NCI-H526 treated with DMSO at 0.1 percent for 48 hours (cell line): ENCODE measurements around the gene ADCYAP1R1.

Source experiments
- DNase-seq: peaks from one replicate; lab custom pipeline; 2025; lab: John Stamatoyannopoulos, UW

ADCYAP1R1 gene

DNA sequence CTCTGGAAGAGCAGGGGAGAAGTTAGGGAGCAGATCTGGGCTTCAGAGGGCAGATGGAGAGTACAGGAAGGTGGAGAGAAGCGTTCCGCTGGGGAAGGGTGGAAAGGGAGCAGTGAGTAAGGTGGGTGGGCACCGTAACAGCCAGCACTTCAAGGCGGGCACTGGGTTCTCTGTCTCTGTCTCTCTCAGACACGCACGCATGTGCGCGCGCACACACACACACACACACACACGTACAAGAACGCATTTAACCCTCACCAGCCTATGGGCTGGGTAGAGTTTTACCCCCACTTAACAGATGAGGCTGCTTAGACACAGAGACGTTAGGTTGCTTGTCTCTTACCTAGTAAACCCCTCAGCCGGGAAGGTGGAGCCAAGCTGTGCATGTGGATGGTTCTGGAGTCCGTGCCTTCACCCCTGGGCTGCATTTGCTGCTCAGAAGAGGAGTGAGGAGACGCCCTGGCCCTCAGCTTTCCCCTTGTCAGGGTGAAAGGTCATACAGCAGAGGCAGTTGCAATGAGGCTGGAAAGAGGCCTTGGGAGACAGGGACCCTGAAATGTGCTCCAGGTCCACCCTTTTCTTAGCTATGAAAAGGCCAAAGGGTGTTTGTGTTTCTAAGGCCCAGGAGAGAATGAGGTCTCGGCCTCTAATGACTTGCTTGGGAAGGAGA is 16.0 kb downstream of the ADCYAP1R1 start:
- no peak for DNase-seq

DNA sequence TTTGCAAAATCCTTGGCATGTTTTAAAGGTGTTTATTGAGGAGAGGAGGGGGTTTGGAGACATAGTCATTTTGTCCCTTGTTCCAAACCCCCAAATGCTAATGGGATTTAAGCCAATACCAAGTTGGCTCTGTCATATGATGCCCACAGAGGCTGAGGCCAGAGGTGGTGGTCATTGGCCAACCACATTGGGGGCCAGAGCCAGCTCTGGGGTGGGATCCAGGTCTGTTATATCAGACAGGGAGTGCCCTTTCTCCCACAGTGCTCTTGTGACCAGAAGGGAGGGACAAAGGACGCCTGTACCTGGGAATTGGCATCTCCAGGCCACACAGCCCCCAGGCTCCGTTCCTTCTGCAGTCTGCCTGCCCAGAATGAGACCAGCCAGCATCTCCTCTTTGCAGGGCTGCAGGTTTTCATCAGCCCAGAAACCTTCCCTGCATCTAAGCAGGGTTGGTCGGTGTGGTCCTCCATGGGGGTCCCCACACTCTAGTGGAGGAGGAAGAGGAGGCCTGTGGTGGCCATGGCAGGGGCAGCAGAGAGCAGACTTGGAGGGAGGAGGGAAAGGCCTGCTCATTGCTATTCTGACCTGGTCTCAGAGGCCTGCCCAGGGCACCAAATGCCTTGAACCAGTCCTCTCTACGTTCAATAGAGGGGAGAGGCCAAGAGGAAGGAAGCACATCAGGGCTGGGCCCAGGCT is 17.9 kb downstream of the ADCYAP1R1 start:
- no peak for DNase-seq

DNA sequence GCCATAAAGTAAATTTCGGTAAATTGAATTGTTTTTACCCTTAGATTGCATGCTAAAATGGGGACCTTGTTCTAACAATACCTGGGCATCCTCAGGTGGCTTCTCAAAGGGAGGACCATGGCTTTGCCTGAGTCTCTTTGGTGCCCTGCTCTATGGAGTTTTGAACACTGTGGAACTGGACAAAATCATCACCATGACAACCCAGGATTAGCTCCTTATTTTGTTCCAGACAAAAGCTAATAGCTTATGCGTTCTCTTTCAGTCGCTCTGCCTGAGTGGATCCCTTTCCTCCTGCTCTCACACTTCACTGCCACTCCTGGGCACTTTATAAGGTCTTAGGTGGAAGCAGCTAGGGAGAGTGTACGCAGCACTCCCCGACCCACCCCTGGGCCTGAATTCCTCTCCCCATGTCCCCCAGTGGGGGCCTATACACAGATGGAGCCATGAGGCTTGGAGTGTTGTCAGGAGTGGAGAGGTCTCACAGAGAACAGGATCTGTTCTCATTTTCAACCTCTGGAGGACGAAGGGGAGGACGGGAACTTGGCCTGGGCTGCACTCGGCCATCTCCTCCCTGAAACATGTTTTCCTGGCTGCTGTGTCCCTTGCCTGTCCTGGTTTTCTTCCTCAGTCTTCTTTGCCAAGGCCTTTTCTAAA is 19.0 kb downstream of the ADCYAP1R1 start:
- no peak for DNase-seq

DNA sequence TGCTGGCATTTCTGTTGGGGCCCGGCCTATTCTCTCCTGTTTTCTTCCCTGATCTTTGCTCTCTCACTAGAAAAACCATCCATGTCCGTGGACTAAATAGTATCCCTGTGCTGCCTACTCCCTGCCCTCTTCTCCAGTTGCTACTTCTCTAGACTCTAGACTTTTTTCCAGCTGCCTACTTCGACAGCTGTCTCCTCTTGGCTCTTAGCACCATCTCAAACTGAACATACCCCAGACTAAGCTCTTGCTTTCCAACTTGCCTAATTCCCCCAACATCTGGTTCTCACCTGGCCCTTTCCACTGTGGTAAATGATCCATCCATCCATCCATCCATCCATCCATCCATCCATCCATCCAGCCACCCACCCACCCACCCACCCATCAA is 19.5 kb downstream of the ADCYAP1R1 start:
- no peak for DNase-seq

DNA sequence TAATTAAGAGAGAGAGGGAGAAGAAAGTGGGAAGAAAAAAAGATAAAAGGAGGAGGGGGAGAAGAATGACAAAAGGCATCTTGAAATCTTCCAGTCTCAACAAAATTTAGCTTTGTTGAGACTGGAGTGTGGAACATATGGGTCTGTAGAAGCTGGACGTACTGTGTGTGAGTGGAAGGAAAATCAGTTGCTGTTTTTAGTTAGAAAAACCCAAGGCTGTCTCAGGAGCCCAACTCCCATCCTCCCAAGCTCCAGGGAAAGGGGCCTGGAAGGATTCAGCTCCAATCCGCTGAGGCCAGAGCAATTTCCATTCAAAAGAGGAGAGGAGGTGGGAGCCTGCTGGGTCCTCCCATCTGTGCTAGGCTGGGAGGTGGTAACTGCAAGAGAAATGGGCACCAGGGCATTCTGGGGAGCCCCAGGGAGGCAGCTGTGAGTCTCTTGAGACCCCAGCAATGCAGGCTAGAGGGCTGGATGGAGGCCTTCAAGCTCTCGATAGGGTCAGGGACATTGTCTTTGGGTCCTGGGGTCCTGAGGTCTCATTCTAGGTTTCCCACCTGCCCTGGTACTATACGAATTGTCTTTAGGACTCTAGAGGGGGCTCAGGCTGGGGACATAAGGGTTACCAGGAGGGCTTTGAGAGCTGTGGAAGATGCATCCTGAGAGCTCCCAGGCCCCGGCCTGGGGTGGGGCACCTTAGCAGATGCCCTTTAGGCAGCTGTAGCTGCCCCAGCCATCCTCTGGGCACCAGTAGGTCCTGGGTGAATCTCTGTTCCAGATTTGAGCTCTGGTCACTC is 21.4 kb downstream of the ADCYAP1R1 start:
- no peak for DNase-seq

DNA sequence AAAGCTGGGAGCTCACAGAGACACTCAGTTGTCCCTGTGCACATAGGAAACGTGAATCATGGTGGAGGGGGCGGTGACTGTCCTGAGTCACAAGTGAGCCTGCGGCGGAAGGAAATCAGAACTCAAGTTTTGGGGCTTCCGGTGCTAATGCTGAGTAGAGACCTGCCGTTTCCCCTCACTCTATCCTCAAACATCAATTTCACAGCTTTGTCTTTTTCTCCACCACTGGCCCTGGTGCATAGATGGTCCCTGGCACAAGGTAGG is 21.9 kb downstream of the ADCYAP1R1 start:
- DNase-seq: no peak

DNA sequence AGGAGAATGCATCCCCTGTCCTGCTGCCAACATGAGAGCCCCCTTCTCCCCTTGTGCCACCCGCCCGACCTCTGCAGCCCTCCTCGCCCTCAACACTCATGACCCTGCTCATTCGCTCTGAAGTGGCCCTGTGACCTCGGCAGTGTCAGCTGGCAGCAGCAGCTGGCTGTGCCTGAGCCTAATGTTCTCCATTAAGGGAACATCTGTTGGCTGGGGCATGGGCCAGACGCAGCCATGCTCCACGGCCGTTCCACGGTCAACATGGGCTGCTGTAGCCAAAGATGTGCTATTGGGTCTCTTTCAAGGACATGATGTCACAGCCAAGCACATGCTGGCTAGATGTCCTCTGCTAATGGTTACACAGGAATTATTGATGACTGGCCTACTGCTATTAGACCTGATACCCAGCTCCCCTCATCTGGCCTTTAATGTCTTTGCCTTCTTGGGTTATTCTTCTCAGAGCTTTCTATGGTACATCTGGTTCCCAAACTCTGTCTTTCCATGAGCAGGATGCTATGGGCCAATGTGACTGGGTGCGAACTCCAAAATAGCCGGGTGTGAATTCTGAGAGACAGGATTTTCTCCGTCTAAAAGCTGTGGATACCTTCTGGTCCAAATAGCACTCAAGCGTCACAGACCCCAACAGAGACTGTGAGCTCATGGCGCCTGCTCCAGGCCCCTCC is 22.4 kb downstream of the ADCYAP1R1 start:
- no peak for DNase-seq

DNA sequence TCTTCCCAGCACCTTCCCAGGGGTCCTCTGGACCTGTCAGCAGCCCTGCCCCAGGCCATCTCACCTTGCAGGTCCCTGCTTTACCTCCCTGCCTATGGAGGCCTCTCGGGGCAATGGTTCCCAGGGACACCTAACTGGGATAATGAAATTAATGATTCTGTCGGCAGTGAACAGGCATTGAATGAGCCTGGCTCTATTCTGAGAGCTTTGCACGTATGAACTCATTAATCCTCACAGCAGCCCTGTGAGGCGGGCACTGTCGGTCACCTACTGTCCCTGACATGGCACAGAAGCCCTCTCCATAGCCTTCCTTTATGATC is 22.9 kb downstream of the ADCYAP1R1 start:
- no peak for DNase-seq

DNA sequence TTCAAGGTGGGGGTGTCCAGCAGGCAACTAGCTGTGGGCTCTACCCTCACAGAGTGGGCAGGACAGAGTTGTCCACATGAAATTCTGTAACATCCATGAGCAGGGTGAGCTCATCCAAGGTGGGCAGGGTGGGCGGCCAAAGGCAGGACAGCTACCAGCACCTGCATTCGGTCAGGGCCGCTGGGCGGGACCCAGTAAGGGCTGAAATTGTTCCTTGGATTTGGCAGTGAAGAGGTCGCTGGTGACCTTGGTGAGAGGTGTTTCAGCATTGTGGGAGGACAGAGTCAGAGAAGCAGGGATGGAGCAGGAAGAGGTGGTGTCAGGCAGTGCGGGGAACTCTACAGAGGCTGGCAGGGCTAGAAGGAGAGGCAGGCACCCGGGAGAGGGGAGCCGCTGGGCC is 23.9 kb downstream of the ADCYAP1R1 start:
- DNase-seq: no peak

DNA sequence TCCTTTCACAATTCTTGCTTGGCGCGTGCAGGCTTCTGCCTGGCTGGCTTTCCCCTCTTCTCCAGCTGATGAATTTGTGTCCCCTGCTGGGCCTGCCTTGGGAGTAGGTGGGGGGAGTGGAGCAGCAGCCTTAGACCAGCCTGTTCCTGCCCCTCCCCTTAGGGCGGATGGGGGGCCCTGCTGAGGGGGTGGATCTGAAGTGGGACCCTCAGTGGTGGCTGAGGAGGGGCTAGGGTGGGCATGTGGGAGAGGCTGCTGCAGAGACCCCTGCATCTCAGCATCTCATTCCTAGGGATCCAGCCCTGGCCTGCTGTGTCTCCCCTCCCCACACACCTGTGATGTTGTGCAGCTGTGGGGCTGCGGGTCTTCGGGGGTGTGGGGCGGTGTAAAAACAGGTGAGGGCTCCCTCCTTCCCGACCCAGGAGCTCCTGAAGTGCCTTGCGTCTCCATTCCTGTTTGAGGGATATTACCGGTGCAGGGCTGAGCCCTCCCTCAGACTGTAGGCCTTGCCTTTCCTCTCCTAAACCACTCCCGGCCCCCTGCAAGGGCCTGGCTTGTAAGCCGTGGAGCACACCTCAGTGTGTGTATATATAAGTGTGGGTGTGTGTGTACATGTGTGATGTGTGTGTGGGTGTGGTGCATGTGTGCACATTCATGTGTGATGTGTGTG is 24.7 kb downstream of the ADCYAP1R1 start:
- DNase-seq: no peak

DNA sequence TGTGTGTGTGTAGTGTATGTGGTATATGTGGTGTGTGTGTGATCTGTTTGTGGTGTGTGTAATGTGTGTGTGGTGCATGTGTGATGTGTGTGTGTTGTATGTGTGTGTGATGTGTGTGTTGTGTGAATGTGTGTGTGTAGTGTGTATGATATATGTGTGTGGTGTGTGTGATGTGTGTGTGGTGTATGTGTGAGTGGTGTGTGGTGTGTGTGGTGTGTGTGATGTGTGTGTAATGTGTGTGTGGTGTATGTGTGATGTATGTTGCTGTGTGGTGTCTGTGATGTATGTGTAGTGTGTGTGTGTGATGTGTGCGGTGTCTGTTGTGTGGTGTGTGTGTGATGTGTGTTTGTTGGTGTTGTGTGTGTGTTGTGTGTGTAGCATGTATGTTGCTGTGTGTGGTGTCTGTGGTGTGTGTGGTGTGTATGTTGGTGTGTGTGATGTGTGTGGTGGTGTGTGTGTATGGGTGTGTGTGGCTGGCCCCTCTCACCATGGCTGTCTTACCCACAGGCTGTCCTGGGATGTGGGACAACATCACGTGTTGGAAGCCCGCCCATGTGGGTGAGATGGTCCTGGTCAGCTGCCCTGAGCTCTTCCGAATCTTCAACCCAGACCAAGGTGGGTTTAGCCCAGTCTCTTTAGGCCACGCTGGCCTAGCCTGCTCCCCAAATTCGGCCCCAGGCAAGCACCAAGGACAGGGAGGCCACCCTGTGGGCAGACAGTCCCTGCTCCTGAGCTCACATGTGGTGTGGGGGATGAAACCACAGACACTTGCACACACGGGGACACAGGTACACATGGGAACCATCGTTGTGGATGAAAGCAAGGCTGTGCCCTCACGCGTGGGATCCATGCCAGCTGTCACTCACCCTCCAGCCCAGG is 25.6 kb downstream of the ADCYAP1R1 start:
- no peak for DNase-seq

DNA sequence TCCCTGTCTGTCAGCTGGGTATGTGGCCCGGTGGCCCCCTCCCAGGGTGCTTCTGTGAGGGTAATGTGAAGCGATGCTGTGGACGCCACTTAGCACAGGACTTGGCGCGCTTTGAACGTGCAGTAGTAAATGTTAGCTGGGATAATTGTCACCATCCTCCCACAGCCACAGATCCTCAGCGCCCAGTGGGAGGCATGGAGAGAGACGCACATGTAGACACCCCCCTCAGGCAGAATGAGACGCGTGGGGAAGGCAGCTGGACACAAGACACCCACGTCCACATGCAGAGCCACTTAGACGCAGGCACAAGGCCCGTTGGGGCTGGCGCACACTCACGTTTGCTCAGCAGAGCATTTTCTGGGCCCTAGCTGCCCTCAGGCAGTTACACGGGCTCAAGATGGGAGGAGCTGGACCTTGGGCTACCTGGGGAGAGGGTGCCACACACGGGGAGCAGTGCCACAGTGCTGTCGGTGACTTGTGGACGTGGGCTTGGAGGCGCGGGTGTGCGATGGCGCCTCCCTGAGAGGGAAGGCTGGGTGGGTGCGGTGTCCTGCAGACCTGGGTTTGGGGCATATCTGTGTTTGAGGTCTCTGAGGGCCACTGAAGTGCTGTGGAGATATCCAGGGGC is 26.4 kb downstream of the ADCYAP1R1 start:
- DNase-seq: no peak

DNA sequence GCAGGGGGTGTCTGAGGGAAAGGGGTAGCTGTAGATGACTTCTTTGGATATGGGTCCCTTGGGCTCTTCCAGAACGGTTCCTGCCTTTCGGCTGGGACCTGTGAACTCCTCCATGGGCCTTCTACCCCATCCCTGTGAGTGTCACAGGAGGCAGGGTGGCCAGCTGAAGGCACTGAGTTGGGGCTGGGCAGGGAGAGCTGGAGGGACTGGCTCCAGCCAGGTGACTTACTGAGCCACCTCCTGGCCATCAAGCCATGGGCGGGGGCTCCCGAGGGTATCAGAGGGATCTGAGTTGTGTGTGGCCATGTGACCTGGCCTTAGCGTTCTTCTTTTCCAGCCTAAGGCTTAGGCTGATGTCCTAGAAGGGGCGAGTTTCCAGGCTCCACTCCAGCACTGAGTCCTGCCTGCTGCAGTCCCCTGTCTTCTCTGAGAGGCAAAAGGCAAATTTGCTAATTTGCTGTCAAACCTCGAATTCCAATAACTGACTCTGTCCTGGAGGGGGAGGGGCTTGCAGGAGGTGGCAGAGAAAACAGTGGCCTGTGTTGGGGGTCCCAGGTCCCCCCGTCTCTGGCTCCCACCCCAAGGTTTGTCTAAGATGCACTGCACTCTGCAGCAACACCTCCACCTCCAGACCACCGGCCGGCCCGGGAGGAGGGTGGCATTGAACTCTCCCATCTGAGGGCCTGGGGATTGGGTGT is 27.2 kb downstream of the ADCYAP1R1 start:
- no peak for DNase-seq

DNA sequence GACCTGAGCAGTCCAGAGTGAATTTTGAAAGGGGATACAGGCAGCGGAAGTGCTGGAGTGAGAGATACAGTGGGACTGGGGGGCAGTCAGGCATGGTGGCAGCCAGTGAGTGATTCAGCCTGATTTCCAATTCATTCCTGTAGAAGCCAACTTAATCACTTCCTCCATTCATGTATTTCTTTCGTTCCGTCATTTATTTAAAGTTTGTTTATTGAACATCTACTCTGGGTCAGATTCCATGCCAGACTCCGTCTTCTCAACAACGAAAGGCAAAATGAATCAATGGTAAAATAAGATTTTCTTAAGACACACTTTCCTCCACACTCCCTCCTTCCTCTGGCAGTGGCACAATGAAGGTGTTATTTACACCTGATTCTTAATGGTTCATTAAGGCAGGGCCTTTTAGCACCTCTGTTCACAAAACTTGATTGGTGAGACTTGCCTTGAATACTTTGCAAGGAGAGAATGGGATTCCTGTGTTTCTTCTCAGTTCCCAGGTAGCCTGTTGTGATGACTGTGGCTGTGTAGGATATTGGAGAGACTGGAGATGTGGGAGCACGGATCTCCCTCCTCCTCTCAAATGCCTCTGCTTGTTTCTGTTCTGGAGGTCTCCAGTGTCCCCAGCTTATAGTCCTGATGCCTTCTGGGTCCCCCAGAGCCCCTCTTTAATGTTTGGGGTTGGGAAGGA is 27.9 kb downstream of the ADCYAP1R1 start:
- DNase-seq: no peak

DNA sequence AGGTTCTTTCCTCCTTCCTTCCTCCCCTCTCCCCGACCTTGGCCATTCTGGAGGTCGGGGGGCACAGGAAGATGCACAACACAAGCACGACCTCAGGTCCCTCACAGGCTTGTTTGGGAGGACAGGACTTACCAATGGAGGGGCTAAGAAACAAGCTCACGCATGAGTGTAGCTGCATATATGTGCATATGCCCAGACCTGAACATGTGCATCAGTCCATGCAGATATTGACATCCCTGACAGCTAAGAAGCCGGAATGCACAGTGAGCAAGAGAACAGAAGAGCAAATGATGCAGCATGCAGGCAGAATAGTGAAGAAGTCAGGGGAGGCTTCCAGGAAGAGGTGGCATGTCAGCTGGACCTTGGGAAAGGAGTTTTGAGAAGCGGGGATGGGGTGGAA is 28.7 kb downstream of the ADCYAP1R1 start:
- no peak for DNase-seq

DNA sequence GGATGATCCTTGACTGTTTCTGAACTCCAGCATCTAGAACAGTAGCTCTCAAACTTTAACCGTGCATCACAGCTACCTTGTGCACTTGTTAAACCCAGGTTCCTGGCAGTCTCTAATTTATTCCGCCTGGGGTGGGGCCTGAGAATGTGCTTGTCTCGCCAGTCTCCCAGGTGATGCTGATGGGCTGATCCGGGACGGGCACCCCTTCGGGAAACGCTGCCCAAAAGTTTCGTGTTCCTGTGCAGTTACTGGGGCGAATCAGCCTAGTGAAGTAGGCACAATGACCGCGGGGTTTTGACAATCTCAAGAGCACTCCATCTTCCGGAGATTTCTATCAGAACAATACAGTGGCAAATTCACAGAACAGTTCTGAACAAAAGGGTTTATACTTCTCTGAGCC is 29.9 kb downstream of the ADCYAP1R1 start:
- DNase-seq: no peak

DNA sequence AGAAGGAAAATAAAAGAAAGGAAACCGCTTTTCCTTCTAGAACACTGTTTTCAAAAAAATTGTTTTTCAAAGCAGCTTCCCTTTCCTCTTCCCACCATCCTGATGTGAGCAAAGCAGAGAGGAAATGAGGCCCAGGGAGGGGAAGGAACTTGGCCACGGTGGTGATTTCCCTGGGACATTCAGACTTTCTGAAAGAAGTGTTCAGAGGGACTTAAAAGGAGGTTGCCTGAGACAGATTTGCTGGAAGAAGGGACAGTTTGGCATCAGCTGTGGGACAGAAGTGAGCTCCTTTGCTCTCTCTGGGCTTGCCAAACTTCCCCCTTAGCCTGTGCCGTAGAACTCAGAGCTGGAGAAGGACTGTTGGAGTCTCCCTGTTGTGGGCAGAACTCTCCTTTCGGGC is 30.3 kb downstream of the ADCYAP1R1 start:
- DNase-seq: no peak

DNA sequence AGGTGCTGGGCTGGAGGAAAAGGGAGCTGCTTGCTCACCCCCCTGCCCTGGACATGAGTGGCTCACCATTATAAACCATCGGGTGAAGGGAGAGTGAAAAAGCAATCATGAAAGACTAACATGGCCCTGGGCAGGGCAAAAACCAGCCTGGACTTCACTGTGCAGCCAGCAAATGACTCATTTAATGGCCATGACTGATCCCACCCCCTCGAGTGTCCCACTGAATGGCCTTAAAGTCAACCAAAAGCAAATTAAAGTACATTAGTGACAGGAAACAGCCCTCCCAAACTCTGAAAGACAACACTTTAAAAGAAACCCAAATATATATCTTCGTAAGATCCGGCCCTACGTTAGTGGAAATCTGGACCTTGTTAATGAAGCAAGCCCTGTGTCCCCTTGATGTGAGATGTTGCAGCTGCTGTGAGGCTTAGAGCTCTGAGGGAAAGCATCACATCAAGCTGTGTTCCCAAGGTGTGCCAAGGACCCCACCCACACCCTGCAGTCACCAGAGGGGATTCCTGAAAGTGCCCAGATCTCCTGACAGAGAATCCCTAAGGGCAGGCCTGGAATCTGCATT is 31.2 kb downstream of the ADCYAP1R1 start:
- no peak for DNase-seq

DNA sequence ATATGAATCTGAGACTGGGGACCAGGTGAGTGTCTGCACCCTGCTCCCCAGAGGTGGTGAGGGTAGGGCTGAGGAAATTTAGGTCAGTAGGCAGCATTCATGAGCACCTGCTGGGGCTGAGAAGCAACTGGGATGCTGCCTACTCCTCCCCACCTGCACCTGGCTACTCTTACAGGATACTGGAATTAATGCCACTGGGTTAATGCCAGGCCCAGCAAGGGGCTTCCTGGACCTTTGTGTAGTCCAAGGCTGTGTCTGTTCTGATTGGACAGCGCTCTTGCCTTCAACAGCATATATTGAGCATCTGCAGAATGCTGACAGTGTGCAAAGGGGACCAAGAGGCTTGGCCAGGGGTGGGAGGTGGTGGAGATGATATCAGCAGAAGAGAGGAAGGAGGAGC is 32.1 kb downstream of the ADCYAP1R1 start:
- no peak for DNase-seq
